ENCODE measurements around the gene UPB1. TPM values are rescaled to one million over a fixed set of nuclear protein-coding genes. Genes with fewer than 3 reads are reported as not detected.

UPB1 gene
- total RNA-seq, 4 donors from 2014 or later = 0.80 TPM; not detected in 3

DNA sequence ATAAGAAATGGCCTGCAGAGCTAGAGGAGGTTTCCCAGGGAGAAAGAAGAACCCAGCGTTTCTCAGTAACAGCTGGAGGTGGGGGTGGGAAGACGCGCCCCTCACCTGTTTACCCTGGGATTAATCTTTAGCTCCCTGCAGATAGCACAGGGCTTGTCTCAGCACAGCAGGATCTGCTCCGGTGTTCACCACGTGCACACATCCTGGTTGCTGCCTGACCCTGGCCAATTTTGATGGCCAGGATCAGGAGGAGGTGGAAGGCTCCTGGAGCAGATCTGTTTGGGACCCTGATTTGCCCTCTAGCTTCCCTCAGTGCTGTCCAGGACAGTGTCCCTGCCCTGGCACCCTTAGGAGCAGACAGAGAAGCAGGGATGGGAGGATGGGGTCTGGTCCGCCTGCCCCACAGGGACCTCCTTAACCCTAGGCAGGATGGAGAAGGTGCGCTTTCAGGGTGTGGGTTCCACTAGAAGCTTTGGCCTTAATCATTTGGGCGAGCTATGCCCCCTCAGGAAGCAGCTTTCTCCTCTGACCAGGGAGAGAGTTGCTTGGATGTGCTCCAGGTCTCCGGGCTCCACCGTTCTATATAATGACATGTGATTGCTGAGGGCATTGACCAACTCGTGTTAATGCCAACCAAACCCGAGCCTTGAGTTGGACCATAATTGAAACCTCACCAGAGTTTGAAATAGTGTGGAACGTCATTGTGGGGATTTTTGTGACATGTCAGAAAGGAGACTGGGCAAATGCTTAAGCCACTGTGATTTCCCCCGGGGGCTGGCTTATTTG lies 19.3 kb downstream of the UPB1 start:
- Histone ChIP-seq H3K27ac (peak overlapping the region in 1 of 4 donors; percentile 26), H3K36me3 (no peaks in the 10 kb centered on the region), H3K9me3 (no peaks in the 10 kb centered on the region), H3K4me1 (peaks cover 0 to 25% (median 5%) of the 10 kb centered on the region in 4 donors), H3K27me3 (no peaks in the 10 kb centered on the region), H3K4me3 (no peak overlapping the region)
- TF ChIP-seq POLR2A (IDR thresholded peaks at IDR 0.05) (no peak), CTCF (IDR thresholded peaks at IDR 0.05) (no peak)
- peak in 2 of 3 donors; percentile 62 to 66 for DNase-seq

DNA sequence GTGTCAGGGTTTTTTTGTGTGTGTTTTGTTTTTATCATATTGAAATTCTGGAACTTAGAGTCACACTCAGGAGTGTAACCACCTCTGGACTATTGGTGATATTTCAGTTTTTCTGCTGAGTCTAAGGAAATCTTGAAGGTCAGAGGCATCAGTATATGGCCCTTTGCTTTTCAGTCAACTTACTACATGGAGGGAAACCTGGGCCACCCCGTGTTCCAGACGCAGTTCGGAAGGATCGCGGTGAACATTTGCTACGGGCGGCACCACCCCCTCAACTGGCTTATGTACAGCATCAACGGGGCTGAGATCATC lies 19.9 kb downstream of the UPB1 start:
- TF ChIP-seq POLR2A (IDR thresholded peaks at IDR 0.05) (no peak), CTCF (IDR thresholded peaks at IDR 0.05) (no peak)
- no peak for DNase-seq
- Histone ChIP-seq H3K36me3 (no peaks in the 10 kb centered on the region), H3K4me1 (peaks cover 0 to 23% (median 5%) of the 10 kb centered on the region in 4 donors), H3K4me3 (no peak overlapping the region), H3K27ac (no peak overlapping the region), H3K27me3 (no peaks in the 10 kb centered on the region), H3K9me3 (no peaks in the 10 kb centered on the region)

GRCh38 chr22:24516301-24516737 lies 21.2 kb downstream of the UPB1 start:
- H3K27me3 ChIP-seq = no peaks in the 10 kb centered on the region
- H3K4me3 ChIP-seq = no peak overlapping the region
- H3K36me3 ChIP-seq = no peaks in the 10 kb centered on the region
- no peaks in the 10 kb centered on the region for H3K9me3 ChIP-seq
- no peak overlapping the region for H3K27ac ChIP-seq
- DNase-seq = no peak
- peaks cover 0 to 11% (median 3%) of the 10 kb centered on the region in 4 donors for H3K4me1 ChIP-seq
- TF ChIP-seq CTCF (IDR thresholded peaks at IDR 0.05) (no peak), POLR2A (IDR thresholded peaks at IDR 0.05) (no peak)

DNA sequence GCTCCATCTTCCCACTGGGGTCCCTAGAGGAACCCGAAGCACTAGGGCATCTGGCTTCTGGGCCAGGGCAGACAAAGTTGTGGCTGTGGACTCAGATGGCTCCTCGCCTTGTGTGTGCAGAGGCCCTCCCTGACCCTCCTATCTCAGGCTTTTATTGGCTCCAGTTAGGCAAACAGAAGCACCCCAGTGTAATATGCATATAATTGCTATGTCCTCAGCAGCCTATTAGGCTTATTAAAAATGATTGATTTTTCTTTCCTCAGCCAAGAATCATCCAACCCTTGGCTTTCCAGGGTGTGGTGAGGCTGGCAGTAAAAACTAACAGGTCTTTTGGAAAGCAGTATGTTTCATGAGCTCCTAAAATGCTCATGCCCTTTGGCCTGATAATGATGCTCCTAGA lies 22.3 kb downstream of the UPB1 start:
- no peak for TF ChIP-seq CTCF (IDR thresholded peaks at IDR 0.05)
- no peak for TF ChIP-seq POLR2A (IDR thresholded peaks at IDR 0.05)
- Histone ChIP-seq H3K4me1 (peaks cover 0 to 6% (median 2%) of the 10 kb centered on the region in 4 donors), H3K36me3 (no peaks in the 10 kb centered on the region), H3K27ac (no peak overlapping the region), H3K27me3 (no peaks in the 10 kb centered on the region), H3K4me3 (no peak overlapping the region), H3K9me3 (no peaks in the 10 kb centered on the region)
- DNase-seq = no peak

DNA sequence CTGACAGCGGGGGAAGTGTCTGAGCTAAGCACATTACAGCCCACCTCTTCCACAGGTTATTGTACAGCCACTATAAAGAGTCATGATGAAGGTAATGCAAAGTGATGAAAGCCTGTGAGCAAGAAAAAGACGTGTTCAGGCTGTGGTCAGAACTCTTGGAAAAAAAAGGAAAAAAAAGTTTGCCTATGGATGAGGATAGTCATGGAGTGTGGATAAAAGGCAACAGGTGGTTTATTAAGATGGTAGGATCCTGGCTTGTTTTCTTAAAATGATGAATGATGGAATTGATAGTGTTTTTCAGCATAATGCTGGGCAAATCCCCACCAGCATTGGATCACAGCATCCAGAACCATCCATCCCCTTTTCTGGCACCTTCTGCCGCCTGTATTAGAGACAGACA lies 23.1 kb downstream of the UPB1 start:
- Histone ChIP-seq H3K9me3 (no peaks in the 10 kb centered on the region), H3K4me3 (no peak overlapping the region), H3K4me1 (peaks cover 0 to 6% (median 2%) of the 10 kb centered on the region in 4 donors), H3K27me3 (no peaks in the 10 kb centered on the region), H3K36me3 (no peaks in the 10 kb centered on the region), H3K27ac (no peak overlapping the region)
- TF ChIP-seq CTCF (IDR thresholded peaks at IDR 0.05) (no peak), POLR2A (IDR thresholded peaks at IDR 0.05) (no peak)
- no peak for DNase-seq

Data from Peyer's patch (tissue), 4 donors.